Measurements from ENCODE around the gene ACSL6.
A peak's percentile ranks its signal among the peaks of the same experiment; 100 is the strongest.

The ACSL6 gene

DNA sequence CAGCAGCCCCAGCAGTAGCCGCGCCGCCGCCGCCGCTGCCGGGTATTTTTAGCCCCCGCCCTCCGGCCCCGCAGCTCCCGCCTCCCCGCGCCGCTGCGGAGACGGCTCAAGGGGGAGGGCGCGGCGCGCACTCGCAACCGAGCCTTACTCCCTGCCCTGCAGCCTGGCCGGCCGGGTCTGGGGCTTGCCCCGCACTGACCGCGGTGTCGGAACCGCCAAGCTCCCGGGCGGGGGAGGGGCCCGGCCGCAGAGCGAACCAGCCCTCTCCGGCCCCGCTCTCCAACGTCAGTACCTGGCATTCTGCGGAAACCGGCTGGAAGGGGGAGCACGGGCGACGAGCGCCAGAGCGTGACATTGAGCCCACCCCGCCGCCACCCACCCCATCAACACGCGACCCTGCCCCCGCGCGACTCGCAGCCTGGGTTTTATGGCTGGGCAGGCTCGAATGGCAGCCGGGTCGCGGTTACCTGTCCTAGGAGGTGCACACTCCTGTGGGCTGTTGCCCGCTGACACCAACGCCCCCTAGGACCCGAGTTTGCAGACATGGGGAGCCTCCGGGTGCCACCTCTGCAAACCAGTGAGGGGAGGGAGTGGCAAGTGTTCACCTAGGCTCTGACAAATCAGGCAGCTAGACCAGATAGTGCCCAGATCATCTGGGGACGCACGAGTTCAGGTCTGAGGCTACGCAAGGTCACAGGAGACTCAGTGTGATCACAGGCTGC is at the start of gene ACSL6:
TSS of gene ACSL6 (minus strand) at position 37 of the 722 bp plus-strand sequence. CDS start 105 bp downstream, outside the sequence.
- Histone ChIP-seq H3K4me1 (ENCODE audit: control insufficient read depth, insufficient read depth, low read length) (no peaks in the 10 kb centered on the region), H3K36me3 (ENCODE audit: control insufficient read depth, insufficient read depth, low read length, severe bottlenecking) (no peaks in the 10 kb centered on the region), H3K27me3 (replicated peaks; ENCODE audit: control insufficient read depth, insufficient read depth, low read length) (peaks cover 58% of the 10 kb centered on the region), H3K4me3 (ENCODE audit: low read length) (peak within 1 kb of the TSS; percentile 70), H3K9ac (ENCODE audit: low read length) (no peak within 1 kb of the TSS), H3K9me3 (ENCODE audit: control insufficient read depth, low read length) (peaks cover 10% of the 10 kb centered on the region)
- peak; percentile 55 for DNase-seq (ENCODE audit: low read depth)

DNA sequence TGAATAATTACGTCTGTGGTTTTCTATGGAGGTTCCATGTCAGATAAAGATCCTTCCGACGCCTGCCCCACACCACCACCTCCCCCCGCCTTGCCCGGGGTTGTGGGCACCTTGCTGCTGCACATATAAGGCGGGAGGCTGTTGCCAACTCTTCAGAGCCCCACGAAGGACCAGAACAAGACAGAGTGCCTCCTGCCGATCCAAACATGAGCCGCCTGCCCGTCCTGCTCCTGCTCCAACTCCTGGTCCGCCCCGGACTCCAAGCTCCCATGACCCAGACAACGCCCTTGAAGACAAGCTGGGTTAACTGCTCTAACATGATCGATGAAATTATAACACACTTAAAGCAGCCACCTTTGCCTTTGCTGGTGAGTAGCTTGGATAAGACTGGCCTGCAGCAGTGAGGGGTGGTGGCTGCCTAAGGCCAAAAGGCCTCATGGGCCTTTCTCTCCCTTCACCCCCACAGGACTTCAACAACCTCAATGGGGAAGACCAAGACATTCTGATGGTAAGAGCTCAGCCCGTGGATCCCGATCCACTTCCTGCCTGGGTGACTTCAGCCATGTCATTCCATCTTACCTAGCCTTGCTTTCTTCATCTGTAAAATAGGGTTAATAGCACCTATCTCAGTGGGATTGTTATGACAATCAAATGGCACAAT is 49.2 kb upstream of the ACSL6 start, which contains the start of gene IL3:
TSS of gene IL3 (plus strand) at position 155 of the 661 bp plus-strand sequence. CDS start at position 207, 52 bp downstream.
- no peaks in the 10 kb centered on the region for H3K36me3 ChIP-seq (ENCODE audit: control insufficient read depth, insufficient read depth, low read length, severe bottlenecking)
- H3K4me1 ChIP-seq (ENCODE audit: control insufficient read depth, insufficient read depth, low read length), result no peaks in the 10 kb centered on the region
- H3K9ac ChIP-seq (ENCODE audit: low read length), result no peak within 1 kb of the TSS
- H3K27me3 ChIP-seq (replicated peaks; ENCODE audit: control insufficient read depth, insufficient read depth, low read length), result peaks cover 21% of the 10 kb centered on the region
- DNase-seq (ENCODE audit: low read depth), result no peak
- H3K4me3 ChIP-seq (ENCODE audit: low read length), result no peak within 1 kb of the TSS
- H3K9me3 ChIP-seq (ENCODE audit: control insufficient read depth, low read length), result no peaks in the 10 kb centered on the region

- no peak for DNase-seq (ENCODE audit: low read depth)
- Histone ChIP-seq H3K27me3 (replicated peaks; ENCODE audit: control insufficient read depth, insufficient read depth, low read length) (peaks cover 21% of the 10 kb centered on the region), H3K4me3 (ENCODE audit: low read length) (no peak overlapping the region), H3K9ac (ENCODE audit: low read length) (no peak overlapping the region), H3K9me3 (ENCODE audit: control insufficient read depth, low read length) (no peaks in the 10 kb centered on the region), H3K36me3 (ENCODE audit: control insufficient read depth, insufficient read depth, low read length, severe bottlenecking) (no peaks in the 10 kb centered on the region), H3K4me1 (ENCODE audit: control insufficient read depth, insufficient read depth, low read length) (no peaks in the 10 kb centered on the region)
Measured at GRCh38 chr5:132059696-132060500, 48.4 kb upstream of the ACSL6 start.

DNA sequence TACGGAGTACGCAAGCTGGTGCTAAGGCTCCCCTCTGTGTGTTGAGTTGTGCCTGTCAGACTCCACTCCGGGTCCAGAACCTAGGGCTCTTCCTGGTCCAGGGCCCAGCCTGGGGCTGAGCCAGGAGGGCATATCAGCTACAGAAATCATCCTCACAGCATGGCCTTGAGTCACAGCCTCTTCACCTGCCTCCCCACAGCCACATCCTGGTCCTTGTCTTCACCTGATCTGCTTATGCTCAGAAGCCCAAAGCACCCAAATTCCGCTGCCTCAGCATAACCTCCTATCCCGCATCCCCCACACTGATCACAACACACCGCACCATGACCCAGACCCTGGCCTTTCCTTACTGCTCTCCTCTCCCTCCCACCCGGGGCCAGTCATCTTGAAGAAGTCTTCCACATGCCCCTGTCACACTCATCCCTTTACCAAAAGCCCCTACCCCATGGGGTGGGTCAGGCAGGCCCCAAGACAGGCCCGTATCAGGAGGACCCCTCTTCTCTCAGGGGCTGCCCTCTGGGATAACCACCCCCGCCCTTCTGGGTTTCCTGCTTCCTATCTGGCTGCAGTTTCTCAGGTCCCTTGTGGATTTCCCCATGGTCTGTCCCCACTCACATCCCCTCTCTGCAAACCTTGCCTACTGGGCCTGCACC is 47.7 kb upstream of the ACSL6 start:
- no peaks in the 10 kb centered on the region for H3K36me3 ChIP-seq (ENCODE audit: control insufficient read depth, insufficient read depth, low read length, severe bottlenecking)
- H3K4me3 ChIP-seq (ENCODE audit: low read length), result no peak overlapping the region
- H3K9ac ChIP-seq (ENCODE audit: low read length), result no peak overlapping the region
- H3K9me3 ChIP-seq (ENCODE audit: control insufficient read depth, low read length), result no peaks in the 10 kb centered on the region
- H3K27me3 ChIP-seq (replicated peaks; ENCODE audit: control insufficient read depth, insufficient read depth, low read length), result peaks cover 24% of the 10 kb centered on the region
- no peak for DNase-seq (ENCODE audit: low read depth)
- no peaks in the 10 kb centered on the region for H3K4me1 ChIP-seq (ENCODE audit: control insufficient read depth, insufficient read depth, low read length)

DNA sequence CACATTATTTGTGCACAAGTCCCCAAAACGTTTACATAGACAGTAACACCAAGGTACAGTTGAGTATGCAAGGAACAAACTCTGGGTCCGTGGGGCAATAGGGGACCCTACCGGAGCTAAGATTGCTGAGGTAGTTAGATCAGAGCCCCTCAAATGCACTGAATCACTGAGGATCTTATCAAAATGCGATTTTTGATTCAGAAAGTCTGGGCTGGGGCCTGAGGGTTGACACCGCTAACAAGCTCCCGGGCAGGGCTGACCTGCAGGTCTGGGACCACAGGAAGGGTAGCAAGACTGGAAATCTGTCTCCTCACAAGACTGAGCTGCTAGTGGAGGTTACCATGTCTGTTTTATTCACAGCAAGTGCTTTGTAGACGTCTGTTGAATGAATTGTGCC is 47.2 kb upstream of the ACSL6 start:
- Histone ChIP-seq H3K9me3 (ENCODE audit: control insufficient read depth, low read length) (no peaks in the 10 kb centered on the region), H3K36me3 (ENCODE audit: control insufficient read depth, insufficient read depth, low read length, severe bottlenecking) (no peaks in the 10 kb centered on the region), H3K4me3 (ENCODE audit: low read length) (no peak overlapping the region), H3K27me3 (replicated peaks; ENCODE audit: control insufficient read depth, insufficient read depth, low read length) (peaks cover 29% of the 10 kb centered on the region), H3K9ac (ENCODE audit: low read length) (no peak overlapping the region), H3K4me1 (ENCODE audit: control insufficient read depth, insufficient read depth, low read length) (no peaks in the 10 kb centered on the region)
- no peak for DNase-seq (ENCODE audit: low read depth)

DNA sequence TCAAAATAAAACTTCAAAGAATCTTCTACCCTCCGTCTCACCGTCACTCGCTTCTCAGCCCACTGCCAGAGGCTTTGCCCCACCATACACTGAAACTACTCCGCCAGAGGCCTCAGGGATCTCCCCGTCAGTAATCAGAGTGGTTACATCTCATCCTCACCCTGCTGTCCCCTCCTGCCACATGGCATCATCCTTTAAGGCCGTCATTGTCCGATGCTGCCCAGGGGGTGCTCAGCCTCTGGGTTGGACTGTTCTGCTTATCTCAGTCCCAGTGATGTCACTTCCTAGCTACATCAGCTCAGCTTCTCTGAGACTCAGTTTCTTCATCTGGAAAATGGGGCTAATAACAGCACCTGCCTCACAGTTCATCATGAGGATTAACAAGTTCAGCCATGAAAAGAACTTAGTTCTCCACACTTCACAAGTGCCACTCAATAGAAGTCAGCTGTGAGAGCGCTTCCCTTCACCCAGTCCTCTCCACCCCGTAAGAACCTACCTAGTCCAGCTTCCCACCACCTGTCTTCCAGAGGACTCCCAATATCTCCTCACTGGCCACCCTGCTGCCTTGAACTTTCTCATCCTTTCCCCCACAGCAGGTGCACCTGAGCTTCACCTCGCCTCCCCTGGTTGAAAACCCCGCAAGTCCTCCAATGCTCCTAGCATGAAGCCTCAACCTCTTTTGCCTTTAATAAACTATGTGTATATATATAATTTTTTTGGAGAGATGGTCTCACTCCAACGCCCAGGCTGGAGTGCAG is 46.2 kb upstream of the ACSL6 start:
- H3K4me3 ChIP-seq (ENCODE audit: low read length), result no peak overlapping the region
- H3K9me3 ChIP-seq (ENCODE audit: control insufficient read depth, low read length), result no peaks in the 10 kb centered on the region
- H3K27me3 ChIP-seq (replicated peaks; ENCODE audit: control insufficient read depth, insufficient read depth, low read length), result peaks cover 31% of the 10 kb centered on the region
- DNase-seq (ENCODE audit: low read depth), result no peak
- H3K36me3 ChIP-seq (ENCODE audit: control insufficient read depth, insufficient read depth, low read length, severe bottlenecking), result no peaks in the 10 kb centered on the region
- no peak overlapping the region for H3K9ac ChIP-seq (ENCODE audit: low read length)
- no peaks in the 10 kb centered on the region for H3K4me1 ChIP-seq (ENCODE audit: control insufficient read depth, insufficient read depth, low read length)

GRCh38 chr5:132056610-132057497 is 45.4 kb upstream of the ACSL6 start:
- Histone ChIP-seq H3K27me3 (replicated peaks; ENCODE audit: control insufficient read depth, insufficient read depth, low read length) (peaks cover 35% of the 10 kb centered on the region), H3K9me3 (ENCODE audit: control insufficient read depth, low read length) (no peaks in the 10 kb centered on the region), H3K9ac (ENCODE audit: low read length) (no peak overlapping the region), H3K4me3 (ENCODE audit: low read length) (no peak overlapping the region), H3K4me1 (ENCODE audit: control insufficient read depth, insufficient read depth, low read length) (no peaks in the 10 kb centered on the region), H3K36me3 (ENCODE audit: control insufficient read depth, insufficient read depth, low read length, severe bottlenecking) (no peaks in the 10 kb centered on the region)
- no peak for DNase-seq (ENCODE audit: low read depth)

DNA sequence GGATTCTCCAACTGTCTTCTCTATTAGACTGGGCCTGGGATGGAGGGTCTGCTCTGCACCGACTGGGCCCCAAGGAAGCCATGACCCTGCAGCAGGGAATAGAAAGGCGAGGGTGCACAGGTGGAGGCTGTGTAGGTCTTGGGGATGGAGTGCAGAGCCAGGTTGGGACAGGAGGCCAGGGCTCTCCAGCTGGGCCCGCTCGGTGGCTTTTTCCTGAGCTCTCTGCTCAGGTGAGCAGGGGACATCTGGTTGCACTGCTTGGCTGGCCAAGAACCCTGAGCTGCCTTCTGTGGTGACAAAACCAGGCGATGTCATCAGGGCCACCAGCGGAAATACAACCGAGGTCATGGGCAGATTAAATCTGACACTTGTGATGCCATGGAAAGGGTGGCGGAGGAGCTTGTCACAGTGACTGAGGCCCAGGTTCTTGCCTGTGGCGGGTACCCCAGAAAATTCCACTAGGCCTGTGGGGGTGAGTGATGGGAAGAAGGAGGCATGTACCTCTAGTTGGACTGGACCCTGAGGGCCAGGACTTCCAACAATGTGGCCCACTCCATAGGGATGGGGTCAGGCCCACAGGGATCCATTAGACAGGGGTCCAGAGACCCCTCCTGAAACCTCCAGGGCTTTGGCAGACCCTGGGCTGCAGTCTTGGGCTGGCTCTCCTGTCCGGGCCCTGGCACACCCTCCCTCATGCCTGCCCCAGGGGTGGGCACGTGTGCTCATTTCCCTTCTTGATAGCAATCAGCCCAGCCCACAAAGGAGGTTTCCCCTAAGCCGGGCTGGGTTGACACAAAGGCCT is 44.6 kb upstream of the ACSL6 start:
- Histone ChIP-seq H3K36me3 (ENCODE audit: control insufficient read depth, insufficient read depth, low read length, severe bottlenecking) (no peaks in the 10 kb centered on the region), H3K9ac (ENCODE audit: low read length) (no peak overlapping the region), H3K27me3 (replicated peaks; ENCODE audit: control insufficient read depth, insufficient read depth, low read length) (peaks cover 42% of the 10 kb centered on the region), H3K9me3 (ENCODE audit: control insufficient read depth, low read length) (no peaks in the 10 kb centered on the region), H3K4me1 (ENCODE audit: control insufficient read depth, insufficient read depth, low read length) (no peaks in the 10 kb centered on the region), H3K4me3 (ENCODE audit: low read length) (no peak overlapping the region)
- DNase-seq (ENCODE audit: low read depth), result no peak

DNA sequence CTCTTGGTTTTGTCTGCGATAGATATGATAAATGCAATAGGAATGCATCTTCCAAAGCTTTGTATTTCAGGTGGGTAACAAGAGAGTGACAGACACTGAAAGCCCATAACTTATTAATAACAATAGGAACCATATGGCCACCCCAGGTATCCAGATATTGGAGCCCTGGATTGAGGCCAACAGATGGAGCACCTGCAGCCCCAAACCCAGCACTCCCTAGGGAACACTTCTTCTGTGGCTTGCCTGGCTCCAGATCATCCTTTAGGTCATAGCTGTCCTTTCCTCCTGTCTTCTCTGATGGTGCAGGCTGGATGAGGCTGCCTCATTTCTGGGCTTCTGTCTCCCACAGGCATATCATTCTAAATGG is 44.0 kb upstream of the ACSL6 start:
- no peak for DNase-seq (ENCODE audit: low read depth)
- H3K9ac ChIP-seq (ENCODE audit: low read length), result no peak overlapping the region

More for the DNA sequence above, 44.0 kb upstream of the ACSL6 start:
- Histone ChIP-seq H3K9me3 (ENCODE audit: control insufficient read depth, low read length) (no peaks in the 10 kb centered on the region), H3K27me3 (replicated peaks; ENCODE audit: control insufficient read depth, insufficient read depth, low read length) (peaks cover 47% of the 10 kb centered on the region), H3K4me1 (ENCODE audit: control insufficient read depth, insufficient read depth, low read length) (no peaks in the 10 kb centered on the region), H3K4me3 (ENCODE audit: low read length) (no peak overlapping the region), H3K36me3 (ENCODE audit: control insufficient read depth, insufficient read depth, low read length, severe bottlenecking) (no peaks in the 10 kb centered on the region)
